Lung (tissue), 12 donors: ENCODE measurements around the gene SPTBN1. TPM values are rescaled to one million over a fixed set of nuclear protein-coding genes. Genes with fewer than 3 reads are reported as not detected.

Experiments used
- ATAC-seq: fragments of 200-7000 bp; cut with Tn5 transposase; one replicate; pipeline ENCODE4 v1.9.1; 2020; ENCODE audit warnings: moderate number of reproducible peaks; ENCODE audit not compliant: insufficient read depth, low FRiP score
- DNase-seq, 3 donors: peaks; one replicate each; pipeline ENCODE4 v3.0.0-alpha.2; 2013 to 2017
- H3K27ac ChIP-seq, 2 donors: one replicate each; pipeline ENCODE4 v1.5.1; 2013; ENCODE audit warnings: mild to moderate bottlenecking in 2 of 2, moderate library complexity in 2 of 2, control low read depth in 1 of 2, inconsistent platforms in 1 of 2, low read depth in 1 of 2, low read length in 1 of 2
- H3K27me3 ChIP-seq, 3 donors: one replicate each; pipeline ENCODE4 v1.5.1; 2013; ENCODE audit warnings: low read length in 2 of 3; ENCODE audit not compliant: control insufficient read depth in 3 of 3, insufficient read depth in 3 of 3
- H3K36me3 ChIP-seq, 4 donors: one replicate each; pipeline ENCODE4 v1.5.1; 2013; ENCODE audit warnings: low read length in 4 of 4, mild to moderate bottlenecking in 1 of 4, moderate library complexity in 1 of 4; ENCODE audit not compliant: control insufficient read depth in 4 of 4, insufficient read depth in 4 of 4
- H3K4me1 ChIP-seq, 5 donors: one replicate each; pipeline ENCODE4 v1.5.1; 2013; ENCODE audit warnings: low read length in 5 of 5, mild to moderate bottlenecking in 2 of 5, moderate library complexity in 1 of 5; ENCODE audit not compliant: control insufficient read depth in 5 of 5, insufficient read depth in 5 of 5
- H3K4me3 ChIP-seq: one replicate; pipeline ENCODE4 v1.5.1; 2013; ENCODE audit warnings: mild to moderate bottlenecking, control low read depth, moderate library complexity
- H3K9ac ChIP-seq, 2 donors: one replicate each; pipeline ENCODE4 v1.5.1; 2013; ENCODE audit warnings: low read length in 2 of 2, control low read depth in 1 of 2; ENCODE audit not compliant: insufficient read depth in 1 of 2
- H3K9me3 ChIP-seq, 4 donors: one replicate each; pipeline ENCODE4 v1.5.1; 2013; ENCODE audit warnings: low read length in 3 of 4, mild to moderate bottlenecking in 1 of 4, moderate library complexity in 1 of 4; ENCODE audit not compliant: control insufficient read depth in 4 of 4, insufficient read depth in 3 of 4
- WGBS, 2 donors: extraction: QIAGEN DNeasy Blood & Tissue Kit; methylation state at CpG; one replicate each; pipeline ENCODE4 v1.1.7; 2013; 5-methylcytosine and 5-hydroxymethylcytosine counted together
- polyA plus RNA-seq, 2 donors: library from polyadenylated mRNA; stranded (reverse); fragments of 200-250 nt; gene quantifications; one replicate each; pipeline ENCODE4 v1.2.1, GENCODE V29; 2013
- total RNA-seq, 2 donors: library from RNA; depleted of rRNA in 1 of 2; stranded (reverse); fragments of >200 nt in 1 of 2; gene quantifications; one replicate each; pipeline ENCODE4 v1.2.1, GENCODE V29; 2014 to 2021
- TF ChIP-seq, protein P1 (sequence below): IDR thresholded peaks from 2 replicates; pipeline ENCODE4 v1.5.1; 2012; ENCODE audit warnings: mild to moderate bottlenecking; ENCODE audit errors: control extremely low read depth, extremely low read depth
- donor health status: control.
- donor health status: control.
- donor health status: Bipolar disorder and iron deficiency.
- donor health status: healthy.
- donor health status: DM: yes; HTN: yes; CAD: no.

Gene SPTBN1
- total and polyA plus RNA-seq, 4 donors = 89.4 to 715 (median 275) TPM

DNA sequence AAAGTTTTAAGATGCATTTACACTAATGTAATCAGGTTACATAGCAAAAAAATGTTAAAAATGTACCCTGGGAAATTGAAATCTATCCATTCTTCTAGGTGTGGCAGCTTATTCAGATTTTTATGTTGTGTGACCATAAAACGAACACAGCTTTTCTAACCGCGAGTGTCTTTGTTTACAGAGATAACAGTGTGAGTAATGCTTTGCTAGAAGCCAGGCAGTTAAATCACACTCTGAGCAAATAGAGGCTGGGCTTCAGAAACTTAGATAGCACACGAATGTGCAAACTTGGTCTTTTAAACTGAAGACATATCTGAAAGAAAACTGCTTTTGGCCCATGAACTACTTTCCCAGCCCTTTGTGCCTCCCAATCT, 116.1 kb downstream of the SPTBN1 start:
- Histone ChIP-seq H3K9ac (peak overlapping the region; percentile 2 to 47), H3K27me3 (no peaks in the 10 kb centered on the region), H3K36me3 (peaks cover 0 to 7% (median 2%) of the 10 kb centered on the region in 4 donors), H3K27ac (peak overlapping the region in 1 of 2 donors; percentile 80), H3K4me3 (no peak overlapping the region), H3K9me3 (no peaks in the 10 kb centered on the region), H3K4me1 (peaks cover 29 to 78% (median 59%) of the 10 kb centered on the region in 5 donors)
- peak in 2 of 3 donors; percentile 71 to 80 for DNase-seq
- TF ChIP-seq, protein P1, sequence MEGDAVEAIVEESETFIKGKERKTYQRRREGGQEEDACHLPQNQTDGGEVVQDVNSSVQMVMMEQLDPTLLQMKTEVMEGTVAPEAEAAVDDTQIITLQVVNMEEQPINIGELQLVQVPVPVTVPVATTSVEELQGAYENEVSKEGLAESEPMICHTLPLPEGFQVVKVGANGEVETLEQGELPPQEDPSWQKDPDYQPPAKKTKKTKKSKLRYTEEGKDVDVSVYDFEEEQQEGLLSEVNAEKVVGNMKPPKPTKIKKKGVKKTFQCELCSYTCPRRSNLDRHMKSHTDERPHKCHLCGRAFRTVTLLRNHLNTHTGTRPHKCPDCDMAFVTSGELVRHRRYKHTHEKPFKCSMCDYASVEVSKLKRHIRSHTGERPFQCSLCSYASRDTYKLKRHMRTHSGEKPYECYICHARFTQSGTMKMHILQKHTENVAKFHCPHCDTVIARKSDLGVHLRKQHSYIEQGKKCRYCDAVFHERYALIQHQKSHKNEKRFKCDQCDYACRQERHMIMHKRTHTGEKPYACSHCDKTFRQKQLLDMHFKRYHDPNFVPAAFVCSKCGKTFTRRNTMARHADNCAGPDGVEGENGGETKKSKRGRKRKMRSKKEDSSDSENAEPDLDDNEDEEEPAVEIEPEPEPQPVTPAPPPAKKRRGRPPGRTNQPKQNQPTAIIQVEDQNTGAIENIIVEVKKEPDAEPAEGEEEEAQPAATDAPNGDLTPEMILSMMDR = no peak
- ATAC-seq = peak; percentile 67
- 7 to 13% methylated on average over 4 of the region's 4 CpGs for WGBS, 2 donors

DNA sequence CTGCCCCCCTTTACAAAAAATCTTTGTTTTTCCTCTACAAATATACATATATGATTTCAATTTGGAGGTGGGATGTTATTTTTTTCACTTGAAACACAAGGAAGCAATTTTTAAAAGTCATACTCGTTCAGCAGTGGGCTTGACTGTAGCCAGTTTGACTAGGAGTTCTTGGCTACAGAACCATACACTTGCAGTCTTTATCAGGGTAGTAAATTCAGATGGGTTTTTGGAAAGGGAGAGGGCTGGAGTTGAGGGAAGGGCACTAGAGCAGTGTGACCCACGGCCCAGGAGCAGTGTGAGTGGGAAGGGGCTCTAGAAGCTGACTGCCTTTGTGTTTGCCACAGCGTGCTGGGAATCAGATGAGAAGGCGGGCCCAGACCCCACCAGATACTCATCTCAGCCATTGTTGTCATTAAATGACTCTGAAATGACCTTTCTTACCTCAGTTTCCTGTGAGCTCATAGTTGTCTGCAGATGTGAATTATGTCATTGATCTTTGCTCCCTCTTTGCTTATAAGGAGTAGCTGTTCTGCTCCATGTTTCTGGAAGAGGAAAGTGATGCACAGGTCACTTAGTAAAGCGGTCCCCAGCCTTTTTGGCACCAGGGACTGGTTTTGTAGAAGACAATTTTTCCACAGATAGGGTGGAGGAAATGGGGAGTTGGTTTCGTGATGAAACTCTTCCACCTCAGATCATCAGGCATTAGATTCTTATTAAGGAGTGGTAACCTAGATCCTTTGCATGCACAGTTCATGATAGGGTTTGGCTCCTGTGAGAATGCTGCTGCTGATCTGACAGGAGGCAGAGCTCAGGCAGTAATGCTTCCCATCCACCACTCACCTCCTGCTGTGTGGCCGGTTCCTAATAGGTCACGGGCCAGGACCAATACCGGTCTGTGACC, 116.8 kb downstream of the SPTBN1 start:
- H3K9ac ChIP-seq = peak overlapping the region in 1 of 2 donors; percentile 2
- ATAC-seq = no peak
- H3K27ac ChIP-seq = peak overlapping the region; percentile 80
- TF ChIP-seq, protein P1 = no peak
- 59 to 70% methylated on average over 9 of the region's 9 CpGs for WGBS, 2 donors
- no peak overlapping the region for H3K4me3 ChIP-seq
- H3K9me3 ChIP-seq = no peaks in the 10 kb centered on the region
- no peaks in the 10 kb centered on the region for H3K27me3 ChIP-seq
- H3K4me1 ChIP-seq = peaks cover 29 to 79% (median 65%) of the 10 kb centered on the region in 5 donors
- peaks cover 0 to 7% (median 1%) of the 10 kb centered on the region in 4 donors for H3K36me3 ChIP-seq
- DNase-seq = peak in 1 of 3 donors; percentile 53

DNA sequence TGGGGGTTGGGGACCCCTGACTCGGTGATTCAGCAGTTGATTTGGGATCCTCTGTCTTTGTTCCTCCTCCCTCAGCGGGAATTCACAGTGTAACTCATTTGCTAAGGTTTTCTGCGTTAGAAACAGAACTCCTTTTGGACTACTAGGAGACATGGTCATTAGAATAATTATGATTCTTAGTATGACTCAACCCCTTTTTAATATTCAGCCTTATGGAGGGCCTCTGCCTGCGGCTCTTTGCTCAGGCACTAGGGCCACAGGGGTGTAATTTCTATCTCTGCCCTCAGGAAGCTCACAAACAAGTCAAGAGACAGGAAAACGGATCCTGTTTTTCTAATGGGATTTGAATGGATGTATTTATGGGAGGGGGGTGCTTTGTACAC, 117.4 kb downstream of the SPTBN1 start:
- no peak overlapping the region for H3K9ac ChIP-seq
- no peak overlapping the region for H3K4me3 ChIP-seq
- peaks cover 27 to 85% (median 66%) of the 10 kb centered on the region in 5 donors for H3K4me1 ChIP-seq

More for the DNA sequence above, 117.4 kb downstream of the SPTBN1 start:
- TF ChIP-seq, protein P1 = no peak
- H3K27ac ChIP-seq = peak overlapping the region; percentile 9 to 80
- H3K27me3 ChIP-seq = no peaks in the 10 kb centered on the region
- DNase-seq = no peak
- no peak for ATAC-seq
- WGBS, 2 donors = 68 to 71% methylated on average over 5 of the region's 5 CpGs
- peaks cover 0 to 7% (median 1%) of the 10 kb centered on the region in 4 donors for H3K36me3 ChIP-seq
- no peaks in the 10 kb centered on the region for H3K9me3 ChIP-seq
